OCI-LY3 (cell line): Measurements from ENCODE around the gene IMMP2L.
"Not testable (repeated sequence)": the region's sequence is repeated elsewhere in the genome, so short reads cannot be mapped to it uniquely, and the experiment has no call there.

Source experiments
- H2AFZ ChIP-seq: fragments of 200-600, 300-600 bp; shearing (Covaris generic); 2 replicates; pipeline ENCODE4 v1.6.0; 2014; ENCODE audit warnings: antibody characterized with exemption, low read depth, low read length
- H3K27ac ChIP-seq: fragments of 200-600, 300-600 bp; sonication (generic); 2 replicates; pipeline ENCODE4 v1.5.1; 2014; ENCODE audit warnings: mild to moderate bottlenecking, low read length, moderate library complexity, mixed read lengths
- H3K27me3 ChIP-seq: fragments of 200-600, 300-600 bp; sonication (generic); 2 replicates; pipeline ENCODE4 v1.6.1; 2014; ENCODE audit warnings: low read depth, low read length, mixed read lengths
- H3K36me3 ChIP-seq: fragments of 200-600, 300-600 bp; sonication (generic); replicated peaks from 2 replicates; pipeline ENCODE3; 2014; ENCODE audit warnings: low read depth, low read length, mixed read lengths
- H3K4me1 ChIP-seq: fragments of 300-600, 200-600 bp; sonication (generic); 2 replicates; pipeline ENCODE4 v1.6.1; 2014; ENCODE audit warnings: low read length, mixed read lengths
- H3K4me2 ChIP-seq: fragments of 200-600, 300-600 bp; sonication (generic); 2 replicates; pipeline ENCODE4 v1.6.1; 2014; ENCODE audit warnings: low read length, mixed read lengths
- H3K4me3 ChIP-seq: fragments of 300-600, 200-600 bp; sonication (generic); 2 replicates; pipeline ENCODE4 v1.5.1; 2014; ENCODE audit warnings: antibody characterized with exemption, mild to moderate bottlenecking, low read length, moderate library complexity
- H3K79me2 ChIP-seq: fragments of 300-600, 200-600 bp; shearing (Covaris generic); 2 replicates; pipeline ENCODE4 v1.6.1; 2014; ENCODE audit warnings: mild to moderate bottlenecking, low read length, mixed read lengths
- H3K9ac ChIP-seq: fragments of 300-600, 200-600 bp; shearing (Covaris generic); 2 replicates; pipeline ENCODE4 v1.6.0; 2014; ENCODE audit warnings: mild to moderate bottlenecking, low read length, moderate library complexity
- H3K9me3 ChIP-seq: fragments of 200-600, 300-600 bp; shearing (Covaris generic); 2 replicates; pipeline ENCODE4 v1.6.1; 2014; ENCODE audit warnings: low read length, mixed read lengths; ENCODE audit not compliant: insufficient read depth
- H4K20me1 ChIP-seq: fragments of 200-600, 300-600 bp; sonication (generic); 2 replicates; pipeline ENCODE4 v1.6.1; 2016; ENCODE audit warnings: low read length, mixed read lengths; ENCODE audit not compliant: insufficient read depth
- EZH2phosphoT487 ChIP-seq: fragments of 200-600 bp; shearing (Covaris generic); IDR thresholded peaks from 2 replicates; pipeline ENCODE4 v1.6.1; 2018; ENCODE audit warnings: antibody characterized with exemption, mixed run types, low read depth
- TF ChIP-seq, protein P1 (sequence below): fragments of 200-600, 300-600 bp; sonication (generic); IDR thresholded peaks from 2 replicates; pipeline ENCODE4 v1.5.1; 2014; ENCODE audit warnings: antibody characterized with exemption, low read length, low read depth

The IMMP2L gene

DNA sequence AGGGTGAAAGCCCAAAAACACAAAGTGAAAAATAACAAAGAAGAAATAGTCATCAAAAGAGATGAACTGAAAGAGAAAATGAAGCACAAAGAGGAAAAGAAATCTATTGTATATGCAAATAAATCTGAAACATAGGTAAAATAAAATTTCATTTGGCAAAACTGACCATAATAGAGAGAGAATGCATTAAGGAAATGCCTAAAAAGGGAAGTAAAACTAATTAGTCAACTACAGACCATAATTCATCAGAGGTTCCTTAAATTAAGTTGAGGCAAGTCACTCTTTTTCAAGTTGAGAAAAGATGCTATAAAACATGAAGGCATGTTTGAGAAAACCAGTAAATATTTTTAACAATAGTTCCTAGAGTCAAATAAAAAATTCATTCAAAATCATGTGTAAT lies 238.1 kb downstream of the IMMP2L start:
- Histone ChIP-seq H3K4me3 (no peak overlapping the region), H4K20me1 (no peaks in the 10 kb centered on the region), H3K27me3 (no peaks in the 10 kb centered on the region), H3K4me2 (no peak overlapping the region), H2AFZ (no peak overlapping the region), H3K27ac (peak overlapping the region; percentile 49), H3K4me1 (peaks cover 43% of the 10 kb centered on the region), H3K9me3 (no peaks in the 10 kb centered on the region), H3K79me2 (no peaks in the 10 kb centered on the region), H3K9ac (no peak overlapping the region), H3K36me3 (no peaks in the 10 kb centered on the region)
- TF ChIP-seq EZH2phosphoT487: no peak
- TF ChIP-seq, protein P1, sequence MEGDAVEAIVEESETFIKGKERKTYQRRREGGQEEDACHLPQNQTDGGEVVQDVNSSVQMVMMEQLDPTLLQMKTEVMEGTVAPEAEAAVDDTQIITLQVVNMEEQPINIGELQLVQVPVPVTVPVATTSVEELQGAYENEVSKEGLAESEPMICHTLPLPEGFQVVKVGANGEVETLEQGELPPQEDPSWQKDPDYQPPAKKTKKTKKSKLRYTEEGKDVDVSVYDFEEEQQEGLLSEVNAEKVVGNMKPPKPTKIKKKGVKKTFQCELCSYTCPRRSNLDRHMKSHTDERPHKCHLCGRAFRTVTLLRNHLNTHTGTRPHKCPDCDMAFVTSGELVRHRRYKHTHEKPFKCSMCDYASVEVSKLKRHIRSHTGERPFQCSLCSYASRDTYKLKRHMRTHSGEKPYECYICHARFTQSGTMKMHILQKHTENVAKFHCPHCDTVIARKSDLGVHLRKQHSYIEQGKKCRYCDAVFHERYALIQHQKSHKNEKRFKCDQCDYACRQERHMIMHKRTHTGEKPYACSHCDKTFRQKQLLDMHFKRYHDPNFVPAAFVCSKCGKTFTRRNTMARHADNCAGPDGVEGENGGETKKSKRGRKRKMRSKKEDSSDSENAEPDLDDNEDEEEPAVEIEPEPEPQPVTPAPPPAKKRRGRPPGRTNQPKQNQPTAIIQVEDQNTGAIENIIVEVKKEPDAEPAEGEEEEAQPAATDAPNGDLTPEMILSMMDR: no peak

DNA sequence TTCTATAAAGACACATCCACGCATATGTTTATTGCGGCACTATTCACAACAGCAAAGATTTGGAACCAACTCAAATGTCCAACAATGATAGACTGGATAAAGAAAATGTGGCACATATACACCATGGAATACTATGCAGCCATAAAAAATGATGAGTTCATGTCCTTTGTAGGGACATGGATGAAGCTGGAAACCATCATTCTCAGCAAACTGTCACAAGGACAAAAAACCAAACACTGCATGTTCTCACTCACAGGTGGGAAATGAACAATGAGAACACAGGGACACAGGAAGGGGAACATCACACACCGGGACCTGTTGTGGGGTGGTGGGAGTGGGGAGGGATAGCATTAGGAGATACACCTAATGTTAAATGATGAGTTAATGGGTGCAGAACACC lies 238.6 kb downstream of the IMMP2L start:
- H4K20me1 ChIP-seq, H3K9ac ChIP-seq, H3K4me3 ChIP-seq, H3K4me2 ChIP-seq, H3K27me3 ChIP-seq, H3K79me2 ChIP-seq, H3K9me3 ChIP-seq, H3K36me3 ChIP-seq, H2AFZ ChIP-seq: not testable (repeated sequence)
- peak overlapping the region; percentile 49 for H3K27ac ChIP-seq
- peaks cover 37% of the 10 kb centered on the region for H3K4me1 ChIP-seq

DNA sequence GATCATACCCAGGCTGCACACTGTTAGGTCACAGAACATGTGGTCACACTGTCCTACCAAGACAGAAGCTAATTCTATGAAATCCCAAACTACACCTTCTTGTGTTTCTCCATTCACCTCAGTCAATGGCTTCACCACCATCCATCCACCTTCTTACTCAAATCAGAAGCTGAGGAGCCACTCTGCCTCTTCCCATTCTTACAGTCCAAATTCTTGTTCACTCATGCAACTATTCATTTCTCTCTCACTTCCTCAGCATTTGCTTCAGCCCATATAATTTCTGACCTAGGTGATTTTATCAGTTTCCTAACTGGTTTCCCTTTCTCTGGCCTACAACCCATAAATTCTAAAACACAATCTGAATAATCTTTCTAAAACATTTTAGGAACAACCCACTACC lies 242.2 kb downstream of the IMMP2L start:
- no peaks in the 10 kb centered on the region for H3K79me2 ChIP-seq
- no peaks in the 10 kb centered on the region for H3K36me3 ChIP-seq
- H3K27ac ChIP-seq: peak overlapping the region; percentile 67
- no peaks in the 10 kb centered on the region for H3K27me3 ChIP-seq
- no peaks in the 10 kb centered on the region for H4K20me1 ChIP-seq
- H3K4me3 ChIP-seq: no peak overlapping the region
- no peaks in the 10 kb centered on the region for H3K9me3 ChIP-seq
- H3K4me2 ChIP-seq: peak overlapping the region; percentile 47
- H2AFZ ChIP-seq: no peak overlapping the region
- H3K4me1 ChIP-seq: peaks cover 26% of the 10 kb centered on the region
- H3K9ac ChIP-seq: no peak overlapping the region
- TF ChIP-seq, protein P1: no peak
- no peak for TF ChIP-seq EZH2phosphoT487

DNA sequence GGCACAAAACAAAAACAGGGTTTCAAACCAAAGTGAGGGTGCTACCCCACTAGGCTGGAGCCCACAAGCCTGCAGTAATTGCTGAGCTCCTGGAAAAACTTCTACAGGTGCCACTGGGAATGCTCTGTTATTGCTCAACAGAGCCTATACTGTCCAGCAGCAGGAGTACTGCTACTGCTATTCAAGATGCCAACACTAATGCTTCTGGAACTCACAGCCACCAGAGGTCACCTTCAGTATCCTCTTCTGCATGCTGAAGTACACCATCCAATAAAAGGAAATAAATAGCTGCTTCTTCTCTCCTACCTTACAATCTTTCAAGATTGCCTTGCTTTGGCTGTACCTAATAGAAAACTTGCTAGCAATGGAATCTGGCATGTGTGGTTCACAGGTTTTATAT lies 249.3 kb downstream of the IMMP2L start:
- H3K79me2 ChIP-seq: no peaks in the 10 kb centered on the region
- H3K36me3 ChIP-seq: no peaks in the 10 kb centered on the region
- no peak overlapping the region for H3K4me3 ChIP-seq
- H3K27ac ChIP-seq: no peak overlapping the region
- H4K20me1 ChIP-seq: no peaks in the 10 kb centered on the region
- H2AFZ ChIP-seq: no peak overlapping the region
- H3K4me1 ChIP-seq: no peaks in the 10 kb centered on the region
- no peak for TF ChIP-seq EZH2phosphoT487
- TF ChIP-seq, protein P1: peak; percentile 30
- H3K4me2 ChIP-seq: no peak overlapping the region
- no peak overlapping the region for H3K9ac ChIP-seq
- H3K27me3 ChIP-seq: no peaks in the 10 kb centered on the region
- H3K9me3 ChIP-seq: no peaks in the 10 kb centered on the region

DNA sequence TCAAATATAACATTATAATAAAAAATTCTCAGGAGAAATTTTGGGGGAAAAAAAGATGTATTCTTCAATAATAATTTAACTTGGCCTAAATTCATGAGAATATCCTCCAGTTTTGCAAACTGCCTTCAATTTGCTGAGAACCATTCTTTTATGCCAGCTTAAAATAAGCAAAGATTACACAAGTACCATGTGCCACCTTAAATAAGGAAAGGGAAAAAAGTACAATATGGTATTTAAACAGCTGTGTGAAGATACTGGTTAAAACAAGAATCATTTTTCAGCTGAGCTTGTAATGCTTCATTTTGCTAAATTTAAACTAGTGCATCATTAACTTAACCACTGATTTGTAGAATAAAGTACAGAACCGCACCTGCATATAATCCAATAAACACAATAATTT lies 253.6 kb downstream of the IMMP2L start:
- no peaks in the 10 kb centered on the region for H3K4me1 ChIP-seq
- no peaks in the 10 kb centered on the region for H3K36me3 ChIP-seq
- no peaks in the 10 kb centered on the region for H3K79me2 ChIP-seq
- H3K9me3 ChIP-seq: no peaks in the 10 kb centered on the region
- H3K9ac ChIP-seq: no peak overlapping the region
- no peak for TF ChIP-seq EZH2phosphoT487
- TF ChIP-seq, protein P1: no peak
- no peak overlapping the region for H3K27ac ChIP-seq
- no peak overlapping the region for H3K4me3 ChIP-seq
- H3K4me2 ChIP-seq: no peak overlapping the region
- no peaks in the 10 kb centered on the region for H3K27me3 ChIP-seq
- H4K20me1 ChIP-seq: no peaks in the 10 kb centered on the region
- no peak overlapping the region for H2AFZ ChIP-seq
